Measurements from ENCODE around the gene CDH4.

- TF ChIP-seq CTCF (IDR thresholded peaks at IDR 0.05 in 2 of 3, conservative IDR thresholded peaks at IDR 0.05 in 1 of 3; ENCODE audit: insufficient read depth in 2 of 3, low read depth in 1 of 3, low read length in 3 of 3) (no peak), RAD51 (IDR thresholded peaks at IDR 0.05; ENCODE audit: borderline replicate concordance, low read depth) (no peak), HCFC1 (IDR thresholded peaks at IDR 0.05; ENCODE audit: low read depth, low read length) (no peak), ETS1 (conservative IDR thresholded peaks at IDR 0.05; ENCODE audit: control insufficient read depth, low read depth, low read length) (no peak), SAFB (IDR thresholded peaks at IDR 0.05; ENCODE audit: borderline replicate concordance, low read depth, low read length) (no peak), SP2 (IDR thresholded peaks at IDR 0.05; ENCODE audit: extremely low read depth, low read depth, low read length, poor library complexity, severe bottlenecking) (no peak)
Observed at GRCh38 chr20:61803416-61803914, 551.4 kb downstream of the CDH4 start.
